Transverse colon (tissue), 4 donors: Measurements from ENCODE around the gene COQ8B. TPM values are rescaled to one million over a fixed set of nuclear protein-coding genes. Genes with fewer than 3 reads are reported as not detected.
A peak's percentile ranks its signal among the peaks of the same experiment; 100 is the strongest.

Experiments used
- DNase-seq: peaks from one replicate; pipeline ENCODE4 v3.0.0-alpha.2; 2019
- H3K27ac ChIP-seq, 4 donors: fragments of 200-600 bp; sonication (generic); 2 replicates each; pipeline ENCODE4 v1.5.1; 2016 to 2018; ENCODE audit warnings: inconsistent platforms in 4 of 4
- H3K27me3 ChIP-seq: fragments of 200-600 bp; sonication (generic); 2 replicates; pipeline ENCODE4 v1.5.1; 2017; ENCODE audit warnings: inconsistent platforms
- H3K36me3 ChIP-seq, 4 donors: fragments of 200-600 bp; sonication (generic); 2 replicates each; pipeline ENCODE4 v1.5.1; 2017 to 2019; ENCODE audit warnings: inconsistent platforms in 4 of 4
- H3K4me1 ChIP-seq, 4 donors: fragments of 200-600 bp; sonication (generic); 2 replicates each; pipeline ENCODE4 v1.5.1; 2017 to 2020; ENCODE audit warnings: inconsistent platforms in 4 of 4
- H3K4me3 ChIP-seq, 4 donors: fragments of 200-600 bp; sonication (generic); 1 replicate in 1 of 4; 2 replicates in 3 of 4; pipeline versions ENCODE4 v1.5.1 to v1.6.1; 2017 to 2019; ENCODE audit warnings: inconsistent platforms in 4 of 4
- H3K9me3 ChIP-seq, 2 donors: fragments of 200-600 bp; sonication (generic); 2 replicates each; pipeline ENCODE4 v1.5.1; 2017 to 2019; ENCODE audit warnings: inconsistent platforms in 2 of 2
- EP300 ChIP-seq: sonication (generic); formaldehyde crosslinking; IDR thresholded peaks from one replicate; pipeline ENCODE4 v1.6.1; 2017; ENCODE audit warnings: antibody characterized with exemption, low read depth
- POLR2A ChIP-seq: fragments of 450-650 bp; IDR thresholded peaks from one replicate; pipeline ENCODE4 v1.6.1; 2016; ENCODE audit warnings: antibody characterized with exemption, mild to moderate bottlenecking, moderate library complexity
- POLR2AphosphoS5 ChIP-seq, 3 donors: sonication (generic); formaldehyde crosslinking; IDR thresholded peaks; one replicate each; pipeline ENCODE4 v1.6.1; 2016; ENCODE audit warnings: antibody characterized with exemption in 3 of 3
- WGBS, 2 donors: methylation state at CpG; one replicate each; pipeline ENCODE4 v1.1.5; 2018; ENCODE audit warnings: low coverage in 1 of 2; 5-methylcytosine and 5-hydroxymethylcytosine counted together
- in situ Hi-C, 4 donors: fragments of 200-750 bp; cut with MboI; loops; one replicate each; pipeline versions ENCODE4 v1.15.0 to v1.15.1; 2017; ENCODE audit warnings: low sequenced_read_pairs in 3 of 4, low pct_ligation_motif_present in 1 of 4, low pct_unique_long_range_greater_than_20kb in 1 of 4
- intact Hi-C: fragments of 100-400 bp; cut with DNase I; formaldehyde crosslinking; loops from one replicate; pipeline ENCODE4 v1.15.1; 2023; ENCODE audit warnings: low total_unique reads
- total RNA-seq, 4 donors: library from RNA; depleted of rRNA; stranded (reverse); fragments of >200 nt; gene quantifications; one replicate each; pipeline ENCODE4 v1.1.0, GENCODE V29; 2016
- TF ChIP-seq, protein P1 (sequence below), 5 experiments: fragments of 200-600 bp in 3 of 5; fragments of 450-650 bp in 2 of 5; sonication (generic) in 3 of 5; IDR thresholded peaks; 1 replicate in 2 of 5; 2 replicates in 3 of 5; pipeline ENCODE4 v1.5.1; 2016 to 2017; ENCODE audit warnings: antibody characterized with exemption in 5 of 5, inconsistent platforms in 3 of 5, mild to moderate bottlenecking in 2 of 5, moderate library complexity in 1 of 5

The COQ8B gene
- total RNA-seq, 4 donors from 2014 or later, result 15.3 to 41.2 (median 36.5) TPM

DNA sequence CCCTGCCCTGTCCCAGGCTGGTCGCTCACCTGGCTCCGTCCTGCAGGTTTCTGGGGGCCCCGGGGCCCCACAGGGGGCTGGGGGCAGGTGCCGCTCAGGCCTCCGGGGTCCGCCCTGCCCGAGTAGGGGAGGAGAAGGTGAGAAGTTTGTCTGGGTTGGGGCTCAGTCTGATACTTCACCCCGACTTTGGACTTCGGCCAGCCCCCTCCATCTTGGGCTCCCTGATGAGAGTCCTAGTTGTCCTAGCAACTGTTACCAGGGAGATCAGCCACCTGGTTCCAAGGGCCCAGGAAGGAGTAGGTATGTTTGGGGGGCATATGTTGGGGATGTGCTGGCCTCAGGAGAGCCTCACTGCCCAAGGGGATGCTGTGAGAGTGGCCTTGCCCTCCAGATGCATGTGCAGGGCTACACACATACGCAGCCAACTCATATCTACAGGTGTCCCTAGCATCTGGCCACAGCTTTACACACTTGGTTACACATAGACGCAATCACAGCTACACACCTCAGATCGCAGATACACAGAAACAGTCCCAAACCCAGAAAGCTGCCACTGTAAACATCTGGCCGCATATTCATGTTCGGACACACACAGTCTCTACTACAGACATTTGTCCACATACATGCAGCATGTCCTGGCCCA, 29.7 kb downstream of the COQ8B start:
- no peak for DNase-seq
- Histone ChIP-seq H3K27me3 (no peaks in the 10 kb centered on the region), H3K36me3 (no peaks in the 10 kb centered on the region), H3K4me3 (no peak overlapping the region), H3K27ac (peak overlapping the region; percentile 23 to 85 (median 26)), H3K9me3 (no peaks in the 10 kb centered on the region), H3K4me1 (peaks cover 13 to 24% (median 18%) of the 10 kb centered on the region in 4 donors)
- in situ Hi-C loops (no loop called here), intact Hi-C loops (no loop called here)
- whole genome bisulfite sequencing, 2 donors, result 82% methylated on average over 14 of the region's 14 CpGs; no CpG with 5 or more reads in 1 of the 2 donors
- TF ChIP-seq POLR2A (no peak), POLR2AphosphoS5 (IDR thresholded peaks at IDR 0.05) (no peak), EP300 (no peak)
- TF ChIP-seq, protein P1, sequence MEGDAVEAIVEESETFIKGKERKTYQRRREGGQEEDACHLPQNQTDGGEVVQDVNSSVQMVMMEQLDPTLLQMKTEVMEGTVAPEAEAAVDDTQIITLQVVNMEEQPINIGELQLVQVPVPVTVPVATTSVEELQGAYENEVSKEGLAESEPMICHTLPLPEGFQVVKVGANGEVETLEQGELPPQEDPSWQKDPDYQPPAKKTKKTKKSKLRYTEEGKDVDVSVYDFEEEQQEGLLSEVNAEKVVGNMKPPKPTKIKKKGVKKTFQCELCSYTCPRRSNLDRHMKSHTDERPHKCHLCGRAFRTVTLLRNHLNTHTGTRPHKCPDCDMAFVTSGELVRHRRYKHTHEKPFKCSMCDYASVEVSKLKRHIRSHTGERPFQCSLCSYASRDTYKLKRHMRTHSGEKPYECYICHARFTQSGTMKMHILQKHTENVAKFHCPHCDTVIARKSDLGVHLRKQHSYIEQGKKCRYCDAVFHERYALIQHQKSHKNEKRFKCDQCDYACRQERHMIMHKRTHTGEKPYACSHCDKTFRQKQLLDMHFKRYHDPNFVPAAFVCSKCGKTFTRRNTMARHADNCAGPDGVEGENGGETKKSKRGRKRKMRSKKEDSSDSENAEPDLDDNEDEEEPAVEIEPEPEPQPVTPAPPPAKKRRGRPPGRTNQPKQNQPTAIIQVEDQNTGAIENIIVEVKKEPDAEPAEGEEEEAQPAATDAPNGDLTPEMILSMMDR (IDR thresholded peaks at IDR 0.05), result no peak

- Histone ChIP-seq H3K36me3 (peaks cover 0 to 2% (median 0%) of the 10 kb centered on the region in 4 donors), H3K4me1 (peaks cover 5 to 15% (median 10%) of the 10 kb centered on the region in 4 donors), H3K9me3 (no peaks in the 10 kb centered on the region), H3K4me3 (no peak overlapping the region), H3K27ac (no peak overlapping the region), H3K27me3 (no peaks in the 10 kb centered on the region)
- in situ Hi-C loops (no loop called here), intact Hi-C loops (no loop called here)
- DNase-seq, result no peak
- TF ChIP-seq POLR2AphosphoS5 (IDR thresholded peaks at IDR 0.05) (no peak), EP300 (no peak), POLR2A (no peak)
- TF ChIP-seq, protein P1 (IDR thresholded peaks at IDR 0.05), result no peak
- WGBS, 2 donors, result 53% methylated on average over 6 of the region's 6 CpGs; no CpG with 5 or more reads in 1 of the 2 donors
Measured at GRCh38 chr19:40685563-40685962, 31.1 kb downstream of the COQ8B start.

- peaks cover 0 to 4% (median 0%) of the 10 kb centered on the region in 4 donors for H3K36me3 ChIP-seq
- no peak overlapping the region for H3K27ac ChIP-seq
- in situ Hi-C loops (no loop called here), intact Hi-C loops (no loop called here)
- WGBS, 2 donors, result 92% methylated on average over 3 of the region's 3 CpGs; no CpG with 5 or more reads in 1 of the 2 donors
- no peak for TF ChIP-seq POLR2AphosphoS5 (IDR thresholded peaks at IDR 0.05)
- TF ChIP-seq POLR2A, result no peak
- H3K4me1 ChIP-seq, result peaks cover 2 to 13% (median 9%) of the 10 kb centered on the region in 4 donors
- H3K9me3 ChIP-seq, result no peaks in the 10 kb centered on the region
- no peak overlapping the region for H3K4me3 ChIP-seq
- H3K27me3 ChIP-seq, result no peaks in the 10 kb centered on the region
- DNase-seq, result no peak
Measured at GRCh38 chr19:40685016-40685526, 31.6 kb downstream of the COQ8B start.

- TF ChIP-seq EP300 (no peak), POLR2A (no peak), POLR2AphosphoS5 (IDR thresholded peaks at IDR 0.05) (no peak)
- TF ChIP-seq, protein P1 (IDR thresholded peaks at IDR 0.05), result no peak
- no peak overlapping the region for H3K27ac ChIP-seq
- H3K4me3 ChIP-seq, result no peak overlapping the region
- H3K4me1 ChIP-seq, result peaks cover 0 to 7% (median 5%) of the 10 kb centered on the region in 4 donors
- no peaks in the 10 kb centered on the region for H3K27me3 ChIP-seq
- intact Hi-C loops, result no loop called here
- in situ Hi-C loops, result no loop called here
- peaks cover 0 to 4% (median 0%) of the 10 kb centered on the region in 4 donors for H3K36me3 ChIP-seq
- 95 to 100% methylated on average over 1 to 32 of the region's 32 CpGs for WGBS, 2 donors
- H3K9me3 ChIP-seq, result no peaks in the 10 kb centered on the region
- DNase-seq, result no peak
Measured at GRCh38 chr19:40684280-40684679, 32.4 kb downstream of the COQ8B start.
